Activated naive CD8-positive, alpha-beta T cell treated with anti-CD3 and anti-CD28 coated beads for 36 hours (primary cell): ENCODE data around the gene L2HGDH. TPM values are rescaled to one million over a fixed set of nuclear protein-coding genes. Genes with fewer than 3 reads are reported as not detected.
"Not testable (repeated sequence)": the region's sequence is repeated elsewhere in the genome, so short reads cannot be mapped to it uniquely, and the experiment has no call there.

ENCODE experiments used
- DNase-seq: peaks from one replicate; pipeline ENCODE4 v3.0.0; 2021
- H3K27ac Mint-ChIP-seq: one replicate; pipeline ENCODE4 v1.8.0; 2022; ENCODE audit warnings: mild to moderate bottlenecking, moderate library complexity, mixed read lengths
- H3K27me3 Mint-ChIP-seq: one replicate; pipeline ENCODE4 v1.8.0; 2022; ENCODE audit warnings: mild to moderate bottlenecking, mixed read lengths
- H3K36me3 Mint-ChIP-seq: one replicate; pipeline ENCODE4 v1.8.0; 2021; ENCODE audit warnings: mild to moderate bottlenecking, mixed read lengths
- H3K4me1 Mint-ChIP-seq: one replicate; pipeline ENCODE4 v1.8.0; 2021; ENCODE audit warnings: mixed read lengths
- H3K4me3 Mint-ChIP-seq: one replicate; pipeline ENCODE4 v1.8.0; 2022; ENCODE audit warnings: mild to moderate bottlenecking, moderate library complexity, mixed read lengths
- H3K9me3 Mint-ChIP-seq: one replicate; pipeline ENCODE4 v1.8.0; 2022; ENCODE audit warnings: mixed read lengths
- total RNA-seq, 2 experiments: library from RNA; stranded (reverse); gene quantifications; one replicate each; pipeline ENCODE4 v1.2.3, GENCODE V29; 2021

L2HGDH gene
- 10 to 100 TPM; 21.1 to 21.6 TPM for total RNA-seq

DNA sequence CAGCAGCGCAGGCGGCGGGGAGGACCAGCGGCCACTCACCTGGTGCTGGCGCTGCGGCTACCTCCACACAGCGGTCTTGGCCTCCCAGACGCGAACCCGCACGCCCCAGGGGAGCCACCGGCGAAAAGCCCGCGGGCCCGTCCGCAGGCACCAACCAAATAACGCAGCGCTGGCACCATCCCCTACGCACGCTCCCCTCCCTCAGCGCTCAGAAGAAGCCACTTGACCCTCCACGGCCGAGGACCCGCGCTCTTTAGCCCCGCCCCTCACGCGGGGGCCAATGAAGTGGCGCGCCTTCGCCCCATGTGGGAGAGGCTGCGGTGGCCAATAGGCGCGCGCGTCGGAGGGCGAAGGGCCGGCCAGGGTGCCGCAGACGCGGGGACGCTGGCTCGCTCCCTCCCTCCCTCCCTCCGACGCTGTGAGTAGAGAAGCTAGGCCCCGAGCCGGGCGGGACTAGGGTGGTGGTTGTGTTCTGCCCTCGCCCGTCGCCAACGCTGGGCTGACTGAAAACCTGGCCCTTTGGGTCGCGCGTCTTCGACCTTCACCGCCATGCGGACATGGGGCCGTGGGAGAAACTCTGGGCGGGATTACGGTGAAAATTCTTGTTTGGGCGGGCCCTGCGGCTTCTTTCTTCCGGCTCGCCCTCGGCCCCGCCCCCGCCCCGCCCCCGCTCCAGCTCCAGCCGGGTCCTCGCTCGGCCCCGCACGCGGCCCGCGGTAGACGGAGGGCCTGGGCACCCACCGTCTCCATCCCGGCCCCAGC is at the start of gene L2HGDH, which contains the start of gene DMAC2L:
Gene L2HGDH, minus strand, starts transcription at position 258 of the 762 bp plus-strand sequence. Its CDS starts 79 bp downstream, at position 179.
Gene DMAC2L, plus strand, starts transcription at position 353 of the 762 bp plus-strand sequence. CDS start 9,164 bp downstream, outside the sequence.
- Mint-ChIP-seq H3K4me3 (peak within 1 kb of the TSS; percentile 91), H3K27ac (peak within 1 kb of the TSS; percentile 98), H3K9me3 (peaks cover 12% of the 10 kb centered on the region), H3K27me3 (no peaks in the 10 kb centered on the region), H3K4me1 (peaks cover 48% of the 10 kb centered on the region), H3K36me3 (peaks cover 45% of the 10 kb centered on the region)
- DNase-seq: peak; percentile 92

GRCh38 chr14:50360851-50361250 is 48.8 kb upstream of the L2HGDH start:
- Mint-ChIP-seq H3K9me3 (peaks cover 7% of the 10 kb centered on the region), H3K27me3 (no peaks in the 10 kb centered on the region), H3K27ac (no peak overlapping the region), H3K4me1 (peaks cover 25% of the 10 kb centered on the region), H3K4me3 (no peak overlapping the region), H3K36me3 (peaks cover 34% of the 10 kb centered on the region)
- DNase-seq: no peak

DNA sequence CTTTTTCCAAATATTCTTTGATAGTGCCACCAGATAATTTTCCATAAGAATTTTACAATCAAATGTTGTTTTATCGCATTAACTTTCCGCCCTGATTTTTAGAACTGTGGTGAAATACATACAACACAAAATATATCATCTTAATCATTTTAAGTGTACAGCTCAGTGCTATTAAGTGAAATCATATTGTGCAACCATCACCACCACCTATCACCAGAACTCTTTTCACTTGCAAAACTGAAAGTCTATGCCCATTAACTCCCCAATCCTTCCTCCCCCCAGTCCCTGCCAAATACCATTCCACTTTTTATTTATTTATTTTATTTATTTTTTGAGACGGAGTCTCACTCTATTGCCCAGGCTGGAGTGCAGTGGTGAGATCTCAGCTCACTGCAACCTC is 48.1 kb upstream of the L2HGDH start:
- H3K4me1 Mint-ChIP-seq: peaks cover 30% of the 10 kb centered on the region
- no peak overlapping the region for H3K27ac Mint-ChIP-seq
- peaks cover 7% of the 10 kb centered on the region for H3K9me3 Mint-ChIP-seq
- H3K36me3 Mint-ChIP-seq: peaks cover 34% of the 10 kb centered on the region
- no peak for DNase-seq
- no peak overlapping the region for H3K4me3 Mint-ChIP-seq
- no peaks in the 10 kb centered on the region for H3K27me3 Mint-ChIP-seq

DNA sequence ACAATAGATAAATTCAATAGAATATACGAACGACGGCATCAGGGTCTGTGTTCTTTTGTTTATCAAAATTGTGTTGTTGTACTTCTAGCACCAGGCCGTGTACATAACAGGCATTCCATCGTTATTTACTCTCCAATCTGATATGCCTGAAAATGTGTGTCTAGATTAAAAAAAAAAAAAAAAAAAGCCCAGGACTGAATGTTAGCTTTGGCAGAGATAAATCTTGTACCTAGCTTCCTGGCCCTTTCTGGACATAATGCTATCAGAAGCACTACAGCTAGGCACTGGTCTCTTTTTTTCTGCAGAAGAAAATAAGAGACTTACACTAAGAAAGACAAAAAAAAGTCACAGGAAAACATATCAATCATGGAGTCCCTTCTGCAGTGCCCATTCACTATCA is 47.6 kb upstream of the L2HGDH start:
- H3K4me3 Mint-ChIP-seq: no peak overlapping the region
- H3K27ac Mint-ChIP-seq: no peak overlapping the region
- no peaks in the 10 kb centered on the region for H3K27me3 Mint-ChIP-seq
- H3K36me3 Mint-ChIP-seq: peaks cover 34% of the 10 kb centered on the region
- H3K4me1 Mint-ChIP-seq: peaks cover 30% of the 10 kb centered on the region
- no peak for DNase-seq
- peaks cover 7% of the 10 kb centered on the region for H3K9me3 Mint-ChIP-seq

GRCh38 chr14:50357753-50358395 is 45.8 kb upstream of the L2HGDH start:
- Mint-ChIP-seq H3K4me3 (no peak overlapping the region), H3K27me3 (no peaks in the 10 kb centered on the region), H3K4me1 (peaks cover 19% of the 10 kb centered on the region), H3K36me3 (peaks cover 28% of the 10 kb centered on the region), H3K27ac (no peak overlapping the region), H3K9me3 (peaks cover 6% of the 10 kb centered on the region)
- no peak for DNase-seq

- DNase-seq: no peak
- Mint-ChIP-seq H3K27me3 (no peaks in the 10 kb centered on the region), H3K4me1 (peaks cover 13% of the 10 kb centered on the region), H3K4me3 (no peak overlapping the region), H3K27ac (no peak overlapping the region), H3K36me3 (peaks cover 22% of the 10 kb centered on the region), H3K9me3 (no peaks in the 10 kb centered on the region)
These were observed 45.1 kb upstream of the L2HGDH start for GRCh38 chr14:50357124-50357523.

GRCh38 chr14:50356283-50356682 is 44.3 kb upstream of the L2HGDH start:
- not testable (repeated sequence) for H3K27ac Mint-ChIP-seq, H3K27me3 Mint-ChIP-seq, DNase-seq, H3K4me3 Mint-ChIP-seq, H3K9me3 Mint-ChIP-seq
- Mint-ChIP-seq H3K4me1 (peaks cover 13% of the 10 kb centered on the region), H3K36me3 (peaks cover 22% of the 10 kb centered on the region)

DNA sequence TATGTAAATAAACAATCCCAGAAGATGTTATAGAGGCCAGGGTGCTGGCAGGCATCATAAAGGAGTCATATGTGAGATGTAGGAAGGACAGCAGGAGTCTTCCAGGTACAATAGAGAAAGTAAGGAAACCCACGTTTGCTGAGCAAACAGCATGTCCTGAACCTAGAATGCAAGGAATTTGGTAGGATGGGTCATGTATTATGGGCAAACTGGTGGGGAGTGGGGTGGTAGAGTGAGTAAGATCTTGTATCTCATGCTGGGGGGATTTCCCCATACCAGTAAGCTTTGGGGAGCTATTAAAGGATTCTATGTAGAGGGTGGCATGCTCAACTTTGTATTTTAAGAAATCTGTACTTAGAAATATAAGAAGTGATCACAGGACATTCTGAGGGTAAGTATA is 43.7 kb upstream of the L2HGDH start:
- Mint-ChIP-seq H3K27ac (no peak overlapping the region), H3K4me3 (no peak overlapping the region), H3K9me3 (no peaks in the 10 kb centered on the region), H3K27me3 (no peaks in the 10 kb centered on the region), H3K4me1 (peaks cover 13% of the 10 kb centered on the region), H3K36me3 (peaks cover 22% of the 10 kb centered on the region)
- no peak for DNase-seq

DNA sequence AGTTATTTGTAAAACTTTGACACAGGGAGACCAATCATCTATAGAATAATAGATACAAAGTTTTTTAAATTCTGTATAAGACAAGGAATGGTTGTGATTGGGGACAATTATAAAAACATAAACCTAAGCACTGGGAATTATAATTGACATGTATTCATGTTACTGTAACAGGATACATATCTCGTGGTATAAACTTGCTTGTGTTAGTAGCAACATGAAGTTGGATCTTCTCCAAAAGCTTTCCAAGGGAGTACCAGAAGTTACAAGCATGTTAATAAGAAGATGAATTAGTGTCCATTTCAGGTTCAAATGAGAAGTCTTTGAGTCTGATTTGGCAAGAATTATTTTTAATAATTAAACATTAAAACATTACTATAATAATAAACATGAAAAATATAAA is 42.5 kb upstream of the L2HGDH start:
- H3K4me1 Mint-ChIP-seq: peaks cover 13% of the 10 kb centered on the region
- no peak for DNase-seq
- H3K27ac Mint-ChIP-seq: no peak overlapping the region
- H3K27me3 Mint-ChIP-seq: no peaks in the 10 kb centered on the region
- no peak overlapping the region for H3K4me3 Mint-ChIP-seq
- H3K9me3 Mint-ChIP-seq: no peaks in the 10 kb centered on the region
- peaks cover 21% of the 10 kb centered on the region for H3K36me3 Mint-ChIP-seq

DNA sequence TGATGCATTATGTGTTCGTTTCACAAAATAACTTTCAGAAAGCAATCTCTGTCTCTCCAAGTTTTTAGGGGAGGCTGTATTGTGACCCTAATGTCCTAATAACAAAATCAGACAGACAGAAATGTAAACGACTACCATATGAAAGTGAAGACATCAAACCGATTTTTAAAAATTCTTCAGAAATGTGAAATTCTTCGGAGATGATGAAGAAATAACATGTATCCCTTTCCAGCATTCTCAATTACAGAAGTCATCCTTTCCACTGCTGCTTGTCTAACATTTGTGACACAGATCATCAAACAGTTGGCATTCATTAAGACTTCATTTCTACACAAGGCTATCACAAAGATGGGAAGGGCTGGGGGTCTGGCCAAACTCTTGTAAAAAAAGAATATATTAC is 41.1 kb upstream of the L2HGDH start:
- DNase-seq: no peak
- Mint-ChIP-seq H3K9me3 (no peaks in the 10 kb centered on the region), H3K27me3 (no peaks in the 10 kb centered on the region), H3K4me3 (no peak overlapping the region), H3K4me1 (peaks cover 13% of the 10 kb centered on the region), H3K27ac (no peak overlapping the region), H3K36me3 (peaks cover 18% of the 10 kb centered on the region)

- Mint-ChIP-seq H3K27ac (no peak overlapping the region), H3K4me1 (peaks cover 13% of the 10 kb centered on the region), H3K36me3 (peaks cover 14% of the 10 kb centered on the region), H3K4me3 (no peak overlapping the region), H3K27me3 (no peaks in the 10 kb centered on the region), H3K9me3 (no peaks in the 10 kb centered on the region)
- no peak for DNase-seq
These were observed 40.6 kb upstream of the L2HGDH start for GRCh38 chr14:50352584-50352983.

- Mint-ChIP-seq H3K4me1 (peaks cover 9% of the 10 kb centered on the region), H3K9me3 (no peaks in the 10 kb centered on the region), H3K27ac (no peak overlapping the region), H3K36me3 (no peaks in the 10 kb centered on the region), H3K4me3 (no peak overlapping the region), H3K27me3 (no peaks in the 10 kb centered on the region)
- no peak for DNase-seq
These were observed 38.9 kb upstream of the L2HGDH start for GRCh38 chr14:50350975-50351374.

DNA sequence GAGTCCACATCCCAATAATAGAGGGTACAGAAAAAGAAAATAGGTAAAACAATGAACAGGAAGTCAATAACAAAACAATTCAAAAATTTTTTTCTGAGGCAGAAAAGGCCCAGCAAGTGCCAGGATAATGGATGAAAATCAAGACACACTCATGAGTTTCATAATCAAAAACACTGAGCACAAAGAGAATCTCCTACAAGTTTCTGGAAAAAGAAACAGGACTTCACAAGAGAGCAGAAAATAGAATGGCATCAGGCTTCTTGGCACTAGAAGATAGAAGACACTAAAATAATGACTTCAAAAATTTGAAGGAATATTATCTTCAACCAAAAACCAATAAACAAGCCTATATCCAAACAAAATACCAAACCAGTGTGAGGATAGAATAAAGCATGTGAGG is 36.9 kb upstream of the L2HGDH start:
- H3K27ac Mint-ChIP-seq: no peak overlapping the region
- H3K4me1 Mint-ChIP-seq: peaks cover 15% of the 10 kb centered on the region
- peaks cover 5% of the 10 kb centered on the region for H3K36me3 Mint-ChIP-seq
- DNase-seq: no peak
- no peaks in the 10 kb centered on the region for H3K27me3 Mint-ChIP-seq
- no peaks in the 10 kb centered on the region for H3K9me3 Mint-ChIP-seq
- H3K4me3 Mint-ChIP-seq: no peak overlapping the region

- H3K4me1 Mint-ChIP-seq: peaks cover 29% of the 10 kb centered on the region
- H3K36me3 Mint-ChIP-seq: peaks cover 7% of the 10 kb centered on the region
- H3K27me3 Mint-ChIP-seq: no peaks in the 10 kb centered on the region
- H3K9me3 Mint-ChIP-seq: no peaks in the 10 kb centered on the region
- no peak for DNase-seq
- H3K4me3 Mint-ChIP-seq: no peak overlapping the region
- H3K27ac Mint-ChIP-seq: no peak overlapping the region
These were observed 35.5 kb upstream of the L2HGDH start for GRCh38 chr14:50347521-50347920.

DNA sequence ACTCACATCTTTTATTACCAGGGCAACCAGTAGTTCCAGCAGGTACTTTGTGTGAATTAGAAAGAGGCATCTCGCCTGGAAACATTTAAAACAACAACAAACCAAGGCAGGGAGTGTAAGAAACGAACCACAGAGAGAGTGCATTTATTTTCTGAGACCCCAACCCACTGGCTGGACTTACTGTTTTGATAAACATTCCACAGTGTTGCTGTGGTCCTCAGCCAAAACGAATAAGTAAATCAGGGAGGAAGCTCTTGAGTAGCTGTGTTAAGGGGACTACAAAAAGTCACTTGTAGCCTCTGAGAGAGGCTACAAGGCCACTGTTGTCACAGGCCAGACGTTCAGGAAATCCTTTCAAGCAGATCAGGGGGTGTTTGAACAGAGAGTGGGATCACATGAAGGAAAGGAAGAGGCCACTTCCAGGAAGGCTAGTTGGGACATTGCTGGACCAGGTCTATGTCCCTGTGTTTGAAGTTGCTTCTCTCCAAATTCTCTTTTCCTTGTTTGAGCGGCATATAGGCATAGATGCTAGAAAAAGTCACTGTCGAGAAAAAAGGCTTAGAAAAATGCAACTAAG is 33.9 kb upstream of the L2HGDH start:
- Mint-ChIP-seq H3K4me3 (no peak overlapping the region), H3K27me3 (no peaks in the 10 kb centered on the region), H3K27ac (no peak overlapping the region), H3K4me1 (peaks cover 33% of the 10 kb centered on the region), H3K9me3 (no peaks in the 10 kb centered on the region), H3K36me3 (peaks cover 7% of the 10 kb centered on the region)
- no peak for DNase-seq
